ELR (cell line): ENCODE results near the gene APLN.

Experiments used
- DNase-seq: peaks from one replicate; pipeline ENCODE4 v3.0.0-alpha.2; 2015; ENCODE audit warnings: low read depth

Gene APLN

DNA sequence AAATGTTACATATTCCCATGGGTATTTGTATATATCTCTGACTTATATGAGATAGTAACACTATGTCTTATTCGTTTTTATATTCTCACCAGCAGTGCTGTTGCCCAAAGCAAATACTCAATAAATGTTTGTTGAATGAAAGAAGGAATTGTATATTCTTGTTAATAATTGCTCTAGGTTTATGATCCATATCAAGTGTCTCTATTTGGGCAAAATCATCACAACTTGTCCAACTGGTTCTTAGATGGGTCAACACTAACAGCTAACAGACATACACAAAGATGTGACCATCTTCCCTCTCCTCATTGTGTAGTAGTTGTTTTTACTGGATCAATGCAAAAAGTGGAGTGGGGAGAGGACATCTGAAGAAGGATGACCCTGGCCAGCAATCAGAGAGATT, 6.6 kb upstream of the APLN start:
- no peak for DNase-seq

DNA sequence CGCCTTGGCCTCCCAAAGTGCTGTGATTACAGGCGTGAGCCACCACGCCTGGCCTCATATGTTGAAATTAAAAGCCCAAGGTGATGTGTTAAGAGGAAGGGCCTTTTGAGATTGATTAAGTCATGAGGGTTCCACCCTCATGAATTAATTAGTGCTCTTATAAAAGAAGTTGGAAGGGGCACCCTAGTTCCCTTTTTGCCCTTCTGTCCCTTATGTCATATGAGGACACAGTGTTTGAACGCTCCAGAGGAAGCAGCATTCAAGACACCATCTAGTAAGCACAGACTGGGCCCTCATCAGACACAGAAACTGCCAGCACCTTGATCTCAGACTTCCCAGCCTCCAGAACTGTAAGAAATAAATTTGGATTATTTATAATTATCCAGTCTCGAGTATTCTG, 5.1 kb upstream of the APLN start:
- no peak for DNase-seq

- no peak for DNase-seq
Measured at GRCh38 chrX:129659141-129659540, 4.4 kb upstream of the APLN start.

DNA sequence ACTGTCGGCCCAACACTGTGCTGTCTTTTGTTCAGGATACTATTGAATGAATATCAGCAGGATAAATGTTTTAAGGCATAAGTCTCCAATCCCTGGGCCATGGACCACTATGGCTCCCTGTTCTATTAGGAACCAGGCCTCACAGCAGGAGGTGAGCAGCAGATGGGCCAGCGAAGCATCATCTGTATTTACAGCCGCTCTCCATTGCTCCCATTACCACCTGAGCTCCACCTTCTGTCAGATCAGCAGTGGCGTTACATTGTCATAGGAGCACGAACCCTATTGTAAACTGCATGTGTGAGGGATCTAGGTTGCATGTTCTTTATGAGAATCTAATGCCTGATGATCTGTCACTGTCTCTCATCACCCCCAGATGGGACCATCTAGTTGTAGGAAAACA, 3.7 kb upstream of the APLN start:
- no peak for DNase-seq

GRCh38 chrX:129655547-129656249, 942 bp upstream of the APLN start:
- peak; percentile 33 for DNase-seq

DNA sequence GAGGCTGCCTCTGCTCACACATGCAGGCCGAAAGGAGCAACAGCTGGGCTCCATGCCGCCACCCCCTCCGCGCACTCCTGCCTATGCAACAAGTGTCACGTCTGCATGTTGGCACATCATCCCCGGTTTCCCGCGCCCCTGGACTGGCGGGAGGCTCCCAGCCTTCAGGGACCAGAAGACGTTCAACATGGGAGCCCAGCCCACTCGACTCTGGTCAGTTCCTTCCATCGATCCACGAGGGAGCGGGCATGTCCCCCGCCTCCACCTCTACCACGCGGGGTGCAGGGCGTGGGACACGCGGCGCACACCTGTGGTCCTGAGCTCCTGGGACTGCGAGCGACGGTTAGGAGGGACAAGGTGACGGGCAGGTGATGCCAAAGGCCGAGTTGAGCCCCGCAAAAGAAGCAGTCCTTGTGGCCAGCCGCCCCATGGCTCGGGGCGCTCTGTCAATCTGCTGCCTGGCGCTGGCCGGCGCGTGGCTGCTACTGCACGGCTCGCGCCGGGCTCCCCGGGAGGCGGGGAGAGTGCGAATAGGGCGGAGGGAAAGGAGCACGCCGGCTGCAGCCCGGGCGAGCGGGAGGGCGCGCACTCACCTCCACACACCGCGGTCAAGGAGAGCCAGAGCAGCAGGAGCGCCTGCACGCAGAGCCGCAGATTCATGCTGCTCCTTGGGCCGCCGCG, 645 bp downstream of the APLN start:
- DNase-seq, result peak; percentile 45

DNA sequence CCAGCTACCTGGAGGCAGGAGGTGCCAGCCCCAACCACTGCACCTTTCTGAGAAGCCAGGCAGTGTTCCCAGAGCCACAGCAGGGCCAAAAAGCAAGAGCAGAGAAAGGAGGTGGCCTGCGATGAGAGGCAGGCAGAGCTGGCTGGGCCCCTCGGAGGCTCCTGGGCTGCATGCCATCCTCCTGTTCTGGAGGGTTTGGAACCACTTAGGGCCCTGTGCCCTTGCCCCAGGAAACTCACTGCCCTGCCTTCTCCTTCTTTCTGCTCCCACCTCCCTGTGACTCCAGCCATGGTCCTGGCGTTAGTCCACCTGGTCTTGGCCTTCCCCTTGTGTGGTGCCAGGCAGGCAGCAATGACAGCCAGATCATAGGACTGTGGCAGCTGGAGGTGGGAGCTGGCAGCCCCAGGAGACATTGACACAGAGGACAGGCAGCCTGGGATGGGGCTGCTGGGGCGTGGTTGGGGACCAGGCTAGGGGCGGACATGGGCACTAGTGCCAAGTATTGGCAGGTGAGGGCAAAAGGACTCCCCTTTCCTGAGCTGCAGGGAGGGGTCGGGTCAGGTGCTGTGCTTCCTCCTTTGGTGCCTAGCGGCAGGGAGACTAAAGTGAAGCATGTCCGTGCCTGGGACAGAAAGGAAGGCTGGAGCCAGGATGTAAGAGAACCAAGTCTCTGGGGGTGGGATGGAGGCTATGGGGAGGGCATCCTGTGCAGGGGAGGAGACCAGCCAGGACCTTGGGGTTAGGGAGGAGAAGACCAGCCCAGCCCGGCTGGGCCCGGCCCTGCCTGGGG, 1.4 kb downstream of the APLN start:
- no peak for DNase-seq

GRCh38 chrX:129652565-129653169, 2.1 kb downstream of the APLN start:
- no peak for DNase-seq

DNA sequence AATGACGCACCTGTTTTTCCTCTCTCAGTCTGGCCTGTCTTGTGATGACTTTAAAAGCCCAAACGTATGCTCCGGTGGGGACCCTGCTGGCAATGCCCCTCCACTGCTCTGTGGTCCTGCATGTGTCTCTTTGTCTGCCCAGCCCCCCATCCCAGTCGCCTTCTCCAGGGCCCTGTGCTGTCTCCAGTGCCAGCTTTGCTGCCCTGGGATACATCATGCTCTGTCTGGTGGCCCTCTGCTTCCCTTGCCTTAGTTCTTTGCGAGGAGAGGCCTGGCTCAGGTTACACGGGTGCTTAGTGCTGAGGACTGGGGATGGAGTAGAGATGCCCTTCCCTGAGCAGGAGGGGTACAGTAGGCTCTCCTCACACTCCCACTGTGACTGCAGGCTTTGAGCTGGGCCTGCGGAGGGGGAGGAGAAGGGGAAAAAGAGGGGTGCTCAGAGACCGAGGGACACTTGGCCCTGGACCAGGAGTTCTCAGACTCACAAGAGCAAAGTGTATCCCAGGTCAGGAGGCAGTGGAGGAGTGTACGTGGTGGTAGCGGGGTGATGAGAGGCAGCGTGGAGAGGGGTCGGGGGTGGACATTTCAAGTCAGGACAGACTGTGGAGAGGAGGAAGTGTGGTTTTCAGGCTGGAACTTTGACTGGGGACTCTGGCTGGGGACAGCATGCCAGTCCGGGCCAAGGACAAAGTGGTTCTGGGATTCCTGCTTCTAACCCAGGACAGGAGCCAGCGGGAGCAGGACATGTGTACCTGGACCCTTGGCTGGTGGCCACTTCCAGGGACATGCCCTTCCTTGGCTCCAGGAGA, 2.8 kb downstream of the APLN start:
- DNase-seq, result no peak

DNA sequence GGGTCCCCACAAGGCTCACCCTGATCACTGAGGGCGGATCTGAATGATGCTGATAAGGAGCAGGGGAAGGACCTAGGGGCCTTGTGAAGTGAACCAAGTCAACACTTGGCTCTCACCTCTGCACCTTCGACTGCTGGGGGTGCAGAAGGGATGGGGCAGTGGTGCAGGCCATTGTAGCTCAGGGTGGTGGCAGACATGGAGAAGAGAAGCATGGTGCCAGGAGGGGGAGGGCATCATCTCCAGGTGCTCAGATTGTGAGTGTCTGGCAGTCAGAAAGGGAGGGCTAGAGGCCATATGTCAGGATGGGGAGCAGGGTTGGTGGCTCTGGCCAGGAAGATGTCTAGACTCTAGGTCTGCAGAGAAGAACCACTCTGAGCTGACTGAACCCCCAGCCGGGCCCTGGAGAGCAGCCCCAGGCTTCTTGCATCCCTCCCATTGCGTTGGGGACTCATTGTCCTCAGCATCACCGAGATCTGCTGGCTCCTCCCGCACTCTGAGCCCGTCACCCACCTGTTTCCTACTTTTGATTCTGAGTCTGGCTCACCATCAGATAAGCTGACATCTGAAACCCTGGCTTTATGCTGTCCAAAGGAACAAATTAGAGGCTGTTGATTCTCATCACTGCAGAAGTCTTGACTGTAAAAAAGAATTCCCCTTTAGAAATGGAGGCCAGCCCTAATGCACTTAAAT, 3.8 kb downstream of the APLN start:
- no peak for DNase-seq

- DNase-seq, result no peak
Measured at GRCh38 chrX:129650183-129650689, 4.5 kb downstream of the APLN start.

- DNase-seq, result peak; percentile 84
Measured at GRCh38 chrX:129649268-129650182, 5.2 kb downstream of the APLN start.

DNA sequence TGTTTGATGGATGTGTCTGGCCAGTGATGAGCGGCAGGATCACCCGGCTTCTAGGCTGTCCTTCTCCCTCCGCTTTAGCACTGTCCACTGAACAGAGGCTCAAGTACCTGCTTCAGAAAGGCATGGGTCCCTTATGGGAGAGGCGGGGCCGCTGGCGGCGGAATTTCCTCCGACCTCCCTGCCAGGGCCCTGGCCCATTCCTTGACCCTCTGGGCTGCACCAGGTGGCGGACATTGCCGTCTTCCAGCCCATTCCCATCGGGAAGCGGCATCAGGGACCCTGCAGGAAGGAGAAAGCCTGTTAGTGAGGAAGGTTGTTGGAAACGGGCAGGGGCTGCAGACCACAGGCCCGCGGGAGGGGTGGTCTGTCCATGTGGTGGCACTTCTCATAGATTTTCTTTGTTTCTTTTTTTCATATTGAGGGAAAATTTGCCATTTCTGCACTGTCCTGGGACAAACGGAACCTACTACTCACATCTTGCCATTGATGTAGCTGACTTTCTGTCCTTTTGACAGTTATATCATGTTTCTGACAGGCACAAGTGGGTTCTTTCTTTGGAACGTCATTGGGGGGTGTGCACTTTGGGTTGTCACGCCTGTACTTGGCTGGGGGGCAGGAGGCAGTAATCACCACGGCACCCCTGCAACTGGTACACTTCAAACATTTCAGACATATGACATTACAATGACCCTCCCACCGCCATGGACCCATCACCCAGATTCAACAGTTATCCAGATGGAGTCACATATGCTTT, 6.1 kb downstream of the APLN start:
- no peak for DNase-seq

DNA sequence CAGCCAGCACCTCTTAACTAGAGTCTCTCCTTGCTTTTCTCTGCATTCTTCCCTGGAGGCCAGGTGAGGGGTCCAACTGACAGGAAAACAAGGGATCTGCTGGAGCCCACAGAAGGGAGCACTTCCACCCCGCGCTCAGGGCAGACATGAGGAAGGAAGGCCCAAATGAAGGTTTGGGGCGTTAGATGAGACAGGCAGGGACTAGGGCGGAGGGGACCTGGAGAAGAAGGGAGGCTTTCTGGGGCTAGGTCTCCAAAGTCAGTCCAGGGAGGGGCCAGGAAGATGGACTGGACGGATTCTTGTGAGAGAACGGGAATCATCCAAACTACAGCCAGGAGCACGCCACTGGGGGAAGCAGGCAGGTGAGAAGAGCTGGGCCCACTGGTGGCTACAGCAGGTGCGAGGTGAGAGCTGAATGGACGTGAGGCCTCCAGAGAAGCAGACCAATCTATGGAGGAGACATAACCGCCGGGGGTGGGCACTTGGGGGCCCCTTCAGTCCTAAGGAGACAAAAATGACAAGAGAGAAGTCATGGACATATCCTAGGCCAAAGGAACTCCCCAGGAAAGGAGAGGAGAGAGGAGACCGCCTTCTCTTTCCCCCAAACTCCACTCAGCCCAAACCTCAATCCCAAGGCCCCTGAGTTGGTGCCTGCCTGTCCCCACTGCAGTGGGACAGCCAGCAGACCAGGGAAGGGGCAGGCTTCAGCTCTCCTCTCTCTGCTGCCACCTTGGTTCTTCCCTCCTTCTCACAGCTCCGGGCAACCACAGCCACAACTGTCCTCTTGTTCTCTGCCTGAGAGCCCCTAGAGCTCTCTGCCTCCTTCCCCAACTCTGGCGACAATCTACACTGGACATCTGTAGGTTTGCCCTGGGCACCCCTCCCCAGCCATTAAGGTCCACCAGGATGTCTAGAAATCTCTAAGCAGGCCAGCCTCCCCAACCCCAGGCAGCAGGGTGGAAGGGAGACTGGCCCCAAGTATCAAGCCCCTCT, 7.0 kb downstream of the APLN start:
- no peak for DNase-seq

- no peak for DNase-seq
Measured at GRCh38 chrX:129646566-129647417, 8.0 kb downstream of the APLN start.

GRCh38 chrX:129642641-129643040, 12.1 kb downstream of the APLN start:
- DNase-seq, result no peak

- DNase-seq, result peak; percentile 49
Measured at GRCh38 chrX:129641941-129642340, 12.8 kb downstream of the APLN start.
